Mesenchymal stem cell (in vitro differentiated cells and primary cell): ENCODE data around the gene PRR13.
"Not testable (repeated sequence)": the region's sequence is repeated elsewhere in the genome, so short reads cannot be mapped to it uniquely, and the experiment has no call there.

Experiments
- DNase-seq: peaks from one replicate; pipeline ENCODE4 v3.0.0-alpha.2; 2013
- H2AFZ ChIP-seq: one replicate; pipeline ENCODE4 v1.6.1; 2013; ENCODE audit warnings: low read depth, mild to moderate bottlenecking, control low read depth, inconsistent platforms, low read length, moderate library complexity
- H2AK5ac ChIP-seq: 2 replicates; pipeline ENCODE4 v1.6.1; 2013; ENCODE audit warnings: low read length, moderate library complexity, mild to moderate bottlenecking, inconsistent platforms; ENCODE audit not compliant: severe bottlenecking
- H2BK120ac ChIP-seq: one replicate; pipeline ENCODE4 v1.6.1; 2013; ENCODE audit warnings: low read depth, mild to moderate bottlenecking, inconsistent platforms, low read length, moderate library complexity
- H2BK12ac ChIP-seq, 2 experiments: one replicate each; pipeline ENCODE4 v1.6.1; 2013; ENCODE audit warnings: inconsistent platforms in 2 of 2, low read length in 2 of 2, mild to moderate bottlenecking in 2 of 2, moderate library complexity in 2 of 2, control low read depth in 1 of 2
- H2BK15ac ChIP-seq: one replicate; pipeline ENCODE4 v1.6.1; 2013; ENCODE audit warnings: mild to moderate bottlenecking, low read depth, inconsistent platforms; ENCODE audit not compliant: poor library complexity, severe bottlenecking
- H2BK5ac ChIP-seq: 2 replicates; pipeline ENCODE4 v1.6.1; 2013; ENCODE audit warnings: low read depth, mild to moderate bottlenecking, low read length, control low read depth, inconsistent platforms; ENCODE audit not compliant: poor library complexity, severe bottlenecking
- H3K14ac ChIP-seq, 2 experiments: one replicate each; pipeline ENCODE4 v1.6.1; 2013; ENCODE audit warnings: inconsistent platforms in 2 of 2, low read length in 2 of 2, control low read depth in 1 of 2, mild to moderate bottlenecking in 1 of 2, moderate library complexity in 1 of 2
- H3K18ac ChIP-seq, 2 experiments: one replicate each; pipeline ENCODE4 v1.6.1; 2013; ENCODE audit warnings: inconsistent platforms in 2 of 2, low read length in 2 of 2, control low read depth in 1 of 2, low read depth in 1 of 2, mild to moderate bottlenecking in 1 of 2
- H3K23ac ChIP-seq, 2 experiments: one replicate each; pipeline ENCODE4 v1.6.1; 2013; ENCODE audit warnings: inconsistent platforms in 2 of 2, low read length in 2 of 2, mild to moderate bottlenecking in 2 of 2, moderate library complexity in 2 of 2, control low read depth in 1 of 2
- H3K27ac ChIP-seq: 2 replicates; pipeline ENCODE4 v1.5.1; 2013; ENCODE audit warnings: mild to moderate bottlenecking, moderate library complexity, low read length, control low read depth, inconsistent platforms; ENCODE audit not compliant: poor library complexity, severe bottlenecking
- H3K27me3 ChIP-seq, 2 experiments: 2 replicates each; pipeline versions ENCODE4 v1.6.1 to v1.7.0; 2013; ENCODE audit warnings: low read length in 2 of 2, mild to moderate bottlenecking in 2 of 2, moderate library complexity in 2 of 2, control low read depth in 1 of 2, inconsistent platforms in 1 of 2; ENCODE audit not compliant: control insufficient read depth in 1 of 2, insufficient read depth in 1 of 2
- H3K36me3 ChIP-seq, 2 experiments: 2 replicates each; pipeline versions ENCODE4 v1.6.1 to v1.7.0; 2013; ENCODE audit warnings: low read length in 2 of 2, control low read depth in 1 of 2, inconsistent platforms in 1 of 2, low read depth in 1 of 2, mild to moderate bottlenecking in 1 of 2; ENCODE audit not compliant: insufficient read depth in 2 of 2, control insufficient read depth in 1 of 2
- H3K4ac ChIP-seq, 2 experiments: one replicate each; pipeline ENCODE4 v1.6.1; 2013; ENCODE audit warnings: inconsistent platforms in 2 of 2, low read length in 2 of 2, mild to moderate bottlenecking in 2 of 2, moderate library complexity in 2 of 2, control low read depth in 1 of 2, low read depth in 1 of 2
- H3K4me1 ChIP-seq: 2 replicates; pipeline ENCODE4 v1.6.1; 2013; ENCODE audit warnings: low read depth, low read length, control low read depth; ENCODE audit not compliant: control insufficient read depth, insufficient read depth
- H3K4me2 ChIP-seq: 2 replicates; pipeline ENCODE4 v1.6.1; 2013; ENCODE audit warnings: low read length, mild to moderate bottlenecking, inconsistent platforms; ENCODE audit not compliant: poor library complexity, severe bottlenecking
- H3K4me3 ChIP-seq, 2 experiments: 2 replicates each; pipeline versions ENCODE4 v1.5.1 to v1.7.0; 2013; ENCODE audit warnings: low read length in 2 of 2, mild to moderate bottlenecking in 2 of 2, control low read depth in 1 of 2, low read depth in 1 of 2; ENCODE audit not compliant: insufficient read depth in 1 of 2
- H3K79me1 ChIP-seq: replicated peaks from 2 replicates; pipeline ENCODE4 v1.6.1; 2013; ENCODE audit warnings: mild to moderate bottlenecking, control low read depth, low read length, inconsistent platforms; ENCODE audit not compliant: poor library complexity, severe bottlenecking
- H3K9ac ChIP-seq: 2 replicates; pipeline ENCODE4 v1.7.0; 2013; ENCODE audit warnings: mild to moderate bottlenecking, low read length, moderate library complexity
- H3K9me3 ChIP-seq: 2 replicates; pipeline ENCODE4 v1.7.0; 2013; ENCODE audit warnings: mild to moderate bottlenecking, low read length; ENCODE audit not compliant: control insufficient read depth
- H4K8ac ChIP-seq: one replicate; pipeline ENCODE4 v1.6.1; 2013; ENCODE audit warnings: inconsistent platforms, mild to moderate bottlenecking, low read length, moderate library complexity
- H4K91ac ChIP-seq: one replicate; pipeline ENCODE4 v1.6.1; 2013; ENCODE audit warnings: mild to moderate bottlenecking, low read length, inconsistent platforms
- WGBS: methylation state at CpG from one replicate; pipeline ENCODE4 v1.1.7; 2013; ENCODE audit warnings: mixed read lengths; 5-methylcytosine and 5-hydroxymethylcytosine counted together

The PRR13 gene

GRCh38 chr12:53481458-53481857 lies 39.9 kb downstream of the PRR13 start:
- H3K9ac ChIP-seq = peak overlapping the region; percentile 33

GRCh38 chr12:53481939-53482586 lies 40.5 kb downstream of the PRR13 start:
- no peak overlapping the region for H3K4me3 ChIP-seq
- 85% methylated on average over 9 of the region's 9 CpGs for WGBS

More at GRCh38 chr12:53481458-53481857, 39.9 kb downstream of the PRR13 start:
- H4K8ac ChIP-seq, H2BK15ac ChIP-seq, H2AFZ ChIP-seq, H2BK120ac ChIP-seq, H3K79me1 ChIP-seq, H3K27me3 ChIP-seq, H3K9me3 ChIP-seq, H3K4me2 ChIP-seq, H4K91ac ChIP-seq, H3K18ac ChIP-seq, H3K14ac ChIP-seq, H3K4me3 ChIP-seq, H3K23ac ChIP-seq, H2BK12ac ChIP-seq, H2BK5ac ChIP-seq, H3K4ac ChIP-seq, H2AK5ac ChIP-seq: not testable (repeated sequence)
- DNase-seq = peak; percentile 56
- Histone ChIP-seq H3K36me3 (peaks cover 62 to 90% of the 10 kb centered on the region in 2 experiments), H3K27ac (peak overlapping the region; percentile 30), H3K4me1 (peaks cover 14% of the 10 kb centered on the region)
- 60% methylated on average over 6 of the region's 6 CpGs for WGBS

GRCh38 chr12:53482626-53483168 lies 41.2 kb downstream of the PRR13 start:
- no peak overlapping the region for H2BK120ac ChIP-seq
- DNase-seq = no peak
- no peak overlapping the region for H2BK15ac ChIP-seq
- H3K27ac ChIP-seq = no peak overlapping the region
- H3K79me1 ChIP-seq = peaks cover 12% of the 10 kb centered on the region
- no peak overlapping the region for H3K23ac ChIP-seq
- no peak overlapping the region for H3K4me2 ChIP-seq
- H2BK12ac ChIP-seq = no peak overlapping the region
- H2AFZ ChIP-seq = no peak overlapping the region
- peaks cover 72 to 92% of the 10 kb centered on the region in 2 experiments for H3K36me3 ChIP-seq
- H3K27me3 ChIP-seq = no peaks in the 10 kb centered on the region
- H3K9me3 ChIP-seq = no peaks in the 10 kb centered on the region
- no peak overlapping the region for H4K91ac ChIP-seq
- no peak overlapping the region for H3K4me3 ChIP-seq
- H2AK5ac ChIP-seq = no peak overlapping the region
- no peak overlapping the region for H3K14ac ChIP-seq
- WGBS = 93% methylated on average over 18 of the region's 18 CpGs
- H3K18ac ChIP-seq = no peak overlapping the region
- H4K8ac ChIP-seq = peak overlapping the region; percentile 79
- H3K9ac ChIP-seq = peak overlapping the region; percentile 33
- no peak overlapping the region for H2BK5ac ChIP-seq
- H3K4ac ChIP-seq = no peak overlapping the region
- H3K4me1 ChIP-seq = peaks cover 21% of the 10 kb centered on the region

More at GRCh38 chr12:53481939-53482586, 40.5 kb downstream of the PRR13 start:
- H3K27ac ChIP-seq = peak overlapping the region; percentile 30
- H3K9ac ChIP-seq = peak overlapping the region; percentile 33
- no peak overlapping the region for H3K14ac ChIP-seq
- no peak overlapping the region for H3K18ac ChIP-seq
- H2AFZ ChIP-seq = no peak overlapping the region
- peak; percentile 42 for DNase-seq
- H3K23ac ChIP-seq = no peak overlapping the region
- no peak overlapping the region for H2BK15ac ChIP-seq
- H3K4ac ChIP-seq = no peak overlapping the region
- H3K36me3 ChIP-seq = peaks cover 68 to 90% of the 10 kb centered on the region in 2 experiments
- H3K4me2 ChIP-seq = no peak overlapping the region
- H3K27me3 ChIP-seq = no peaks in the 10 kb centered on the region
- H4K8ac ChIP-seq = no peak overlapping the region
- H2BK12ac ChIP-seq = no peak overlapping the region
- H2AK5ac ChIP-seq = no peak overlapping the region
- H2BK5ac ChIP-seq = no peak overlapping the region
- H3K79me1 ChIP-seq = peaks cover 9% of the 10 kb centered on the region
- peaks cover 18% of the 10 kb centered on the region for H3K4me1 ChIP-seq
- no peaks in the 10 kb centered on the region for H3K9me3 ChIP-seq
- H2BK120ac ChIP-seq = no peak overlapping the region
- H4K91ac ChIP-seq = no peak overlapping the region

GRCh38 chr12:53483225-53483978 lies 41.9 kb downstream of the PRR13 start:
- no peak overlapping the region for H2BK120ac ChIP-seq
- peak overlapping the region; percentile 45 for H4K91ac ChIP-seq
- peaks cover 24% of the 10 kb centered on the region for H3K4me1 ChIP-seq
- no peak for DNase-seq
- H2AFZ ChIP-seq = no peak overlapping the region
- peaks cover 16% of the 10 kb centered on the region for H3K79me1 ChIP-seq
- H3K14ac ChIP-seq = no peak overlapping the region
- H3K36me3 ChIP-seq = peaks cover 73 to 90% of the 10 kb centered on the region in 2 experiments
- 97% methylated on average over 8 of the region's 9 CpGs for WGBS
- peak overlapping the region; percentile 74 for H2AK5ac ChIP-seq
- H2BK15ac ChIP-seq = peak overlapping the region; percentile 33
- H3K27ac ChIP-seq = peak overlapping the region; percentile 11
- H3K27me3 ChIP-seq = no peaks in the 10 kb centered on the region
- H3K9ac ChIP-seq = no peak overlapping the region
- peak overlapping the region in 1 of 2 experiments; percentile 11 for H3K18ac ChIP-seq
- no peak overlapping the region for H3K4me3 ChIP-seq
- H3K9me3 ChIP-seq = no peaks in the 10 kb centered on the region
- no peak overlapping the region for H3K23ac ChIP-seq
- H3K4ac ChIP-seq = no peak overlapping the region
- no peak overlapping the region for H3K4me2 ChIP-seq
- H2BK5ac ChIP-seq = no peak overlapping the region
- H4K8ac ChIP-seq = peak overlapping the region; percentile 42
- H2BK12ac ChIP-seq = peak overlapping the region in 1 of 2 experiments; percentile 26
